ENCODE measurements around the gene CDH15.

CDH15 gene

DNA sequence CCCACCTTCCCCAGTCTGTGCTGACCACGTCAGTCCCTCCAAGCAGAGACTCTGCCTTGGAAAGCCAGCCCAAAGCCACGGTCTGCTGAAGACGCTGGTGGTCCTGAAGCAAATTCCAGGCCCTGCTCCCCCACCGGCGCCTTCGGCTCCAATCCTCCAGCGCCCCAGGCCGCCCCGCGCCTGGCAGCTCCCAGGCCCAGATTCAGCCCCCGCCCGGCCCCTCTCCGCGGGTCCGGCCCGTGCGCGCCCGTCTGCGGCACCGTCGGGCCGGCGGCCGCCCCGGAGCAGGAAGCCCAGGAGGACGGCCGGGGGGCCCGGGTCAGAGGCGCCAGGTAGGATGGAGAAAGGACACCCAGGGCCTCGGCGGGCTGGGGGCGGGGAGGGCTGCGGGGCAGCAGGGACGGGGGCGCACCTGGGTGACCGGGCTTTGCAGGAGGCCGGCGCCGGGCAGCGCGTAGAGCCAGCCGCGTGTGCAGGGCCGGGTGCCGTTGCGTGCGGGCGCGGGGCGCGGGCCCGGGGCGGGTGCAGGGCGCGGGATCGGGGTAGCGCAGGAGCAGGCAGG is 29.4 kb downstream of the CDH15 start:
- no peak for DNase-seq

DNA sequence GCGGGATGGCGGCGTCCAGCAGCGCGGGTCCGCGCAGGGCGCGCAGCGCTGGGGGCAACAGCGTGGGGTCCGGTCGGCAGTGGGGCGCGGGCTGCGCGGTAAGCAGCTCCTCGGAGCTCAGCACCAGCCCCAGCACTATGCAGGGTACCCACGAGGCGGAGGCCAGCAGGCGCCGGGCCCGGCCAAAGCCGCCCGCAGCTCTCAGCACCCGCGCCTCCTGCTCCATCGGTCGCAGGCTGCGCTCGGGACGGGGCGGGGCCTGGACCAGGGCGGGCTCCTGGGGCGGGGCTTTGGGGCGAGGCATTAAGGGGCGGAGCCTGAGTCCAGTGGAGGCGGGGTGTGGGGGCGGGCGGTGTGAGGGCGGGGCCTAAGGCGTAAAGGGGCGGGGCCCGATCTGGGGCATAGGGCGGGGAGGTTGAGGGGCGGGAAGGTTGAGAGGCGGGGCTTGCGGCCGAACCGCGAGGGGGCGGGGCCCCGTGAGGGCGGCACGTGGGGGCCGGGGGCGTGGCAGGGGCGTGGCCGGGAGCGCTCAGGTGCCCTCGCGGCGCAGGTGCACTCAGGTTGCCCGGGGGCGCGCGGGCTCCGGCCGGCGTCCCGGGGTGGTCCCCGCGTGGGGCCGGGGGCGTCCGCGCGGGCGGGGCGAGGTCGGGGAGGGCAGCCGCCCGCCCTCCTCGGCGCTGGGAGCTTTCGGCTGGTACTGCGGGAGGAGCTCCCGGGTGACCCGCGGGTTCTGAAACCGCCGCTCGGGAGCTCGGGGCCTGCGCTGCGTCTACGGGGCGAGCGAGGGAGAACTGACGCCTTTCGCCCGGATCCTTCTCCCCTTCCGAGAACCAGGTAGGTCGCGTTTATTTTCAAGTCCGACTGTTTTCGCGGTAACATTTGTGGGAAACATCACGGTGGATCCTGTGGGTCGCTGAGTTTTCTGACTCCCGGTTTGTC is 30.2 kb downstream of the CDH15 start:
- peak; percentile 80 for DNase-seq

DNA sequence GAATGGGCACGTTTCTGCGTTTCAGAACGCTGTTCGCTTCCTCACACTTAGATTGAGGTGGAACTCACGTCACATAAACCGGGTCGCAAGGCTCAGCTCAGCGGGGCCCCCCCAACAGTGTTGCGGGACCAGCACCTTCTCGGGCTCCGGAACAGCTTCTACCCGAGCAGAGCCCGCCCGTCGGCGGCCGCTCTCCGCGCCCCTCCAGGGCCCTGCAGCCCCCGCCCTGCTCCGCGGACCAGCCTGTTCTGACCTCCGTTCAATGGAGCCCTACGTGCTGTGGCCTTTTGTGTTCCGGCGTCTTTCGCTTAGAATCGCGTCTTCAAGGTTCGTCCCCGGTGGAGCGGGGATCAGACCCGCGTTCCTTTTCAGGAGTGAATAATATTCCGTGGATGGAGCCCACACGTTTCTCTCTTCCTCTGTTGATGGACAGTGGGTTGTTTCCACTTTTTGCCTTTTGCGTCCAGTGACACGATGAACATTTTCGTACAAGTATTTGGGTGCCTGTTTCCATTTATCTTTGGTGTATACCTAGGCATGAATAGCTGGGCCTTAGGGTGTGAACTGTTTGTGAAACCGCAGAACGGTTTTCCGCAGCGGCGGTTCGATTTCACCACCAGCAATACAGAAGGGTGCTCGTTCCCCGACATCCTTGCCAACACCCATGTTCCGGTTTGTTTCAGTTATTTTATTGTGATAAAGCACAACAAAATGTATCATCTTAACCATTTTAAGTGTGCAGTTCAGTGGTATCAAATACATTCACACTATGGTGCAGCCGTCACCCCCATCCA is 31.1 kb downstream of the CDH15 start:
- no peak for DNase-seq

DNA sequence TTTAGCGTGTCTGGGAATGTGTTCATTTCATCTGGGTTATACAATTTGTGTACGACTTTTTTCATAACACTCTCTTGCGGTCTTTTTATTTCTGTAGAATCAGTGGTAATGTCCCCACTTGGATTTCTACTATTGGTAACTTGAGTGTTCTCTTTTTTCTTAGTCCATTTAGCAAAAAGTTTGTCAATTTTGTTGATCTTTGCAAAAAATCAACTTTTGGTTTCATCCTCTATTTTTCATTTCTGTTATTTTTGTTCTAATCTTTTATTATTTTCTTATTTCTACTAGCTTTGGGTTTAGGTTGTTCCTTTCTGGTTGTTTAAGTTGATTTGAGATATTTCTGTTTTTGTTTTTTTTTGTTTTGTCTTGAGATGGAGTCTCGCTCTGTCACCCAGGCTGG is 36.4 kb downstream of the CDH15 start:
- no peak for DNase-seq

DNA sequence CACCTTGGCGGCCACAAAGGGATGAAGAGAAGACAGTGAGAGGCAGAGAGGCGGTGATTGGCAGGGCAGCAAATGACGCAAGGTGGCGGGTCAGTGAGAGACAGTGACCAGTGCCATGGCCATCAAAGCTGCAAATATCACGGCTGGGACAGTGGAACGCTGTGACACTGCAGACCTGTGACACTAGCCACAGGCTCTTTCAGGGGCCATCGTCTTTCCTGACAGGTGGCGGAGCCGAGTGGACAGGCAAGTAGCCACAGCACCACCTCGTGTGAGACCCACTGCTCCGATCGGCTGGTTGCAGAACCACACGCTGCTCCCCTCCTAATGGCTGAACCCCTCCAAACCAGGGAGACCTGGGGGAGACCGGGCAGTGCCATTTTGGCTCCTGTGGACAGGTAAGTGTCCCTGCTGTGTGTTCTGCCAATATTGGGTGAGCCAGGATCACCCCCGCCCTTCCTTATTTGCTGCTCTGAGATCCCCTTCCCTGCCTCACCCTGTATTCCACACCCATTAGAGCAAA is 38.0 kb downstream of the CDH15 start:
- no peak for DNase-seq

DNA sequence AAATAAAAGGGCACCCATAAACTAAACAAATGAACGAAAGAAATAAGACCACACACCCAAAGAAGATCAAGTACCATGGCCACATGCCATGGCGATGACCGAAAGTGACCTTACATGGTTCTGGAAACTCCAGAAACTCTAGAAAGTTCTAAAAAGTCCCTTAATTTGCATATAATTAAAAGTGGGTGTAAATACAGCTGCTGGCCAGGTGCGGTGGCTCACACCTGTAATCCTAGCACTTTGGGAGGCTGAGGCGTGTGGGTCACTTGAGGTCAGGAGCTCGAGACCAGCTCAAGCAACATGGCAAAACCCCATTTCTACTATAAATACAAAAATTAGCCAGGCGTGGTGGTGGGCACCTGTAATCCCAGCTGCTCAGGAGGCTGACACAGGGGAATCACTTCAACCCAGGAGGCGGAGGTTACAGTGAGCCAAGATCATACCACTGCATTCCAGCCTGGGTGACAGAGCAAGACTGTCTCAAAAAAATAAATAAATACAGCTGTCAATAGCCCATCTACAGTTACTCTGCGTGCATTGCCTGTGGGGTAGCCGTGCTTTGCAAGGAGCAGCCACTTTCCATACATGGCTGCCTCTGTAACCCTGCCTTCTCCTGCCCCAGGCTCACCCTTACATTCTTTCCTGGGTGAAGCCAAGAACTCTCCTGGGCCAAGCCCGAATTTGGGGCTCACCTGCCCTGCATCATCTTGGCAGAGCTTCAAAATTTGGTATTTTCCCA is 38.8 kb downstream of the CDH15 start:
- no peak for DNase-seq

DNA sequence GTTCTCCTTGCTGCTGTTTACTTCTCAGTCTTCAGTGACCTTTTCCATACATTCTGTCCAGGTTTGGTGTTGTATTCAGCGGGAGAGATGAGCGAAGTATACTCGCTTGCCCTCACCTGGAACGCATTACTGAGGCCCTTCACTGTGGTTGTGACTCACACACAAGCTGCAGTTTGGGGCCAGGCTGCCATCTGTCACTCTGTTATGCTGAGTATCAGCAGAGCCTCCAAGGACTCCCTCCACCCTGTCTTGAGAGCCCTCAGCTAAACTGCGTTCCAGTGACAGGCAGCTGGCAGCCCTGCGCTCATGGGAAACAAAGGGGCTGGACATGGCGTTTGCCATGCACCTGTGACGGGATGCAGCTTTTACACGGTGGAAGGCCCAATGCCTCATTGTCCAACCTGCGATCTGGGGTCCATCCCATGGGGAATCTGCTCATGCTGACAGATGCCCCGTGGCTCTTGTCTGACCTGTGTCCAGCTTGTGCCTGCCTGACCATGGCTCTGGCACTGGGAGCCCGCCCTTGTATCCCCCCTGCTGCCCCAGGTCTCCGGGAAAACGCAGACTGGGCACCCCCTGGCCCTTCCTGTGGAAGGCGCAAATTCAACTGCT is 39.5 kb downstream of the CDH15 start:
- DNase-seq = no peak

DNA sequence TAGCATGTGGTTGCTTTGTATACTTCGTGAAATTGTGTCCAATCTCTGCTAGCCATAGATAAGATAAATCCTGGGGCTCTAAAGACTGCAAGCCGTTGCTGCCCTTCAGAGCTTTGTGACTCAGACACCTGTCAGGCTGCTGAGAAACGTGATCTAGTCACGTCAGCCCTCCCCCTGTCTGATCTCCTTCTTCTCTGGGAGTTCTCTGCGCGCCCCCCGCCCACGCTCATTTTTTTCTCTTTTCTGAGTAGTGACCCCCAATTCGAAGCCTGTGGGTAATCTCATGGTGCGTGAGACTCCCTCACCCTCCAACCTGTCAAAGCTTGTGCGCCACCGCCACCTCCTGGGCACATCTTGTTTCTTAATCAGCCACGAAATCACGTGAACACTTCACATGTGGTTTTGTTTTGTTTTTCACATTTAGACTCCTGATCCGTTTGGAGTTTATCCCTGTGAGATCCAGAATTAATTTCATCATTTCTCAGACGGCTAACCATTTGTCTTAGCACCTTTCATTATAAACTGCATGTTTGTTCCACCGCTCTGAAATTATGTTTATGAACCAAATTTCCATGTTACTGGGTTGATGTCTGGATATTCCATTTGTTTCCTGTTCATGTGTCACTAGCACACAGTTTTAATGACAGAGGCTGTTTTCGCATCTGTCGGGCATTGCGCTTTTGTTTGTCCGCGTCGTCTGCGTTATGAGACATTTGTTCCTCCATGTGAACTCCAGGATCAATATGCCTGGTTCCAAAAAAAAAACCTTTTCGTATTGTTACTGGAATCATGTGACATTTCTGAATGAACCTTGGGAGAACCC is 45.0 kb downstream of the CDH15 start:
- DNase-seq = peak; percentile 82

DNA sequence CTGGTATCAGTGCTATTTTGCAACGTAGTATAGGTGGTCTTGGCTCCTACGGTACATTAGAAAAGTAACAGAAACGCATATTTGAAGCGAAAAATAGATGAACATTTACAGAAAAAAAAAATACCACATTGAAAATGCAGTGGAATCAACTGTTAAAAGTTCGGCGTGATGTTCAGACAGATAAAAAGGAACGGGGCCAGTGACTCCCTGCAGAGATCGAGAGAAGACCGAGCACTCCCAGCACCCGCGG is 45.5 kb downstream of the CDH15 start:
- DNase-seq = no peak

DNA sequence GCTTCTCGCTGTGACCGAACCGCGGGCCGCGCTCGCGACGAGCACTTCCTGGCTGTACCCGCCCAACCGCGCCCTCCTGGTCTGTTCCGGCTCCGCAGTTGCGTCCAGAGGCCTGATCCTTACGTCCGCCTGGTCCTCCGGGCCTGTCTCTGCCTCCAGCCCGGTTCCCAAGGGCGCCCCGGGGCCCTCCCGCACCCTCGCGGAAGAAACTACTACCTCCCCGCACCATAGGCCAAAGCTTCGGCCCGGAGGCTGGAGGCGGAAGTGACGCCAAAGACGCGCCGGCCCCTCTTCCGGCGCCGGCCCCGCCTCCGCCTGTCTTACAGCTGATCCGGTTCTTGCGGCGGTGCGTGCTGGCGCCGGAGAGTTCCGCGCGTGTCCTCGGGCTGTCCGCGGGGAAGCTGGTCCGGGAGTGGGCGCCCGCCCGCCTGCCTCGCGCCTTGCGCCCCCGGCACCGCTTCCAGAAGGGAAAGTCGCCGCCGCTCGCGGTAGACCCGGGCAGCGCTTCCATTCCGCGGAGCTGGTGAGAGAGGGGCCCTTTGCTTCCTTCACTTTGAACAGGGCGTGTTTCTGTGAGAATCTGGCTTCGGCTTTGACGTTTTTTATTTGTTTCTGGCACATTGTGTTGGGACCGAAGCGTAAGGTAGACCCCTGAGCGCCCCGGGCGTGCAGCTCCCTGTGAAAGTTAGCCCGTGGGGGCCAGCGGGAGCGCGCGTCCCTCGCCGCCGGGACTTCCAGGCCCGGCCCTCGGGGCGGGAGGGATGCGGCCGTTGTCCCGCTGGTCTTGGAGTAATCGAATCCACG is 46.0 kb downstream of the CDH15 start, which contains the start of gene ZNF778:
ZNF778 (plus strand) TSS at position 316 of the 804 bp plus-strand sequence. CDS start 3,425 bp downstream, outside the sequence.
- DNase-seq = peak; percentile 76

DNA sequence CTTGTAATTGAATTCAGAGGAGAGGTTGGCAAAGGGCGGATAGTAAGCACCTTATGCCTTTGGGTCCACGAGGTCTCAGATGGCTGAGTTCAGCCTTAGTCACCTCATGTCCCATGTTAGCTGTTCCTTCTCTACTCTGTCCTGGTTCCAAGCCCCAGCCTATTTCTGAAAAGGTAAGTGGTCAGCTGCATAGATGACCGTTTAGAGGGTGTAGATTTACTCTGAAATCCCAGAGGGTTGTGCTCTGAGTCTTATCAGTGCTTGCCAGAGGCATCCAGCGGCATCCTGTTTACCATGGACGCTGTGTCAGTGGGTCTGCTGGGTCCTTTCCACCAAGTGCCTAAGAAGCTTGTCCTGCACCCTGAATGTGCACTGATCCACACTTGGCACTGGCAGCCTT is 47.8 kb downstream of the CDH15 start:
- DNase-seq = no peak

DNA sequence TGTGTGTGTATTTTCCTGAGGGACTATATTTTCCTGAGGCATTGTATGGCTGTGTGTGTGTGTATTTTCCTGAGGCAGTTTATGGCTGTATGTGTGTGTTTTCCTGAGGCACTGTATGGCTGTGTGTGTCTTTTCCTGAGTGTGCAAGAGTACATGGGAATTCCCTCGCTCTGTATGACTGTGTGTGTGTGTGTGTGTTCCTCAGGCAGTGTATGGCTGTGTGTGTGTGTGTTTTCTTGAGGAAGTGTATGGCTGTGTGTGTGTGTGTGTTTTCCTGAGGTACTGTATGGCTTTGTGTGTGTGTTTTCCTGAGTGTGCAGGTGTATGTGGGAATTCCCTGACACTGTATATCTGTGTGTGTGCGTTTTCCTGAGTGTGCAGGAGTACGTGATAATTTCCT is 50.1 kb downstream of the CDH15 start:
- no peak for DNase-seq

DNA sequence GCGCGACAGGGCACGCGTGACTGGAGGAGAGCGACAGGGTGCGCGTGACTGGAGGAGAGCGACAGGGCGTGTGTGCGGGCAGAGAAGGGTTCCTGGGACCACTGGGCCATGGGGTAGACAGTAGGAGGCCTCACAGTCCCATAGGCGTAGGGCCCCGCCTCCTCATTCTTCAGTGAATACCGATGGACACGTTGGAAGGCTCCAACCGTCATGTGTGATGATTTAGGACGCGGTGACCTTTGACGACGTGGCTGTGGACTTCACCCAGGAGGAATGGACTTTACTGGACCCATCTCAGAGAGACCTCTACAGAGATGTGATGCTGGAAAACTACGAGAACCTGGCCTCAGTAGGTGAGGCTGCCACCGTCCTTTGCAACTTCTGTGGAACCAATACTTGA is 51.4 kb downstream of the CDH15 start:
- no peak for DNase-seq

DNA sequence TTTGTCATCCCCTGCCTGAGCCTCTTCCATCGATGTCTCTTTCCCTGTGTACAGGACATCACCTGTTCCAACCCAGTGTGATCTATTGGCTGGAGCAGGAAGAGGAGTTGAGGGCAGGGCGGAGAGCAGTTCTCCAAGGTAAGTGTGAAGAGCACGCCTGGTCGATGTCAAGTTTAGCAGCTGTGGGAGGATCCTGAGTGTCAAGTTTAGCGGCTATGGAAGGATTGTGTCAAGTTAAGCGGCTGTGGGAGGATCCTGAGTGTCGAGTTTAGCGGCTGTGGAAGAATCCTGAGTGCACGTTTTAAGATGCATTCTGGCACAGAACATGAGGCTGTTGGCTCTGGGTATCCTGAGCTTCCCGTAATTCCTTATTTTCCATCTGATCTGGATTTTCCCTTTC is 53.1 kb downstream of the CDH15 start:
- no peak for DNase-seq

DNA sequence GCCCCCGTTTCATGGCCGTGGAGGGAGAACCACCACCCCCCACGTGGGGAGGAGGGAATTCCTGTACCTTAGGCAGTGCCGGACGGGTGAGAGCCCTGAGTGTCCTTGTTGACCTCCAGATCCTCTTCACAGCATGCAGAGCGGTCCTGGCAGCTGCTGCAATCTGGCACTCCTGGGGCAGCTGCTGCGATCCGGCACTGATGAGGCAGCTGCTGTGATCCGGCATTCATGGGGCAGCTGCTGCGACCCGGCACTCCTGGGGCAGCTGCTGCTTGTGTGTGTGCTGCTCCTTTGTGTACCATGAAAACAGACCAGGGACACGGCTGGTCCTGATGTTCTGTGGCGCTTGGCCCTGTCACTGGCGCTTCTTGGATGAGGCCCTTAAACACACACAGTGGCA is 58.7 kb downstream of the CDH15 start:
- no peak for DNase-seq

DNA sequence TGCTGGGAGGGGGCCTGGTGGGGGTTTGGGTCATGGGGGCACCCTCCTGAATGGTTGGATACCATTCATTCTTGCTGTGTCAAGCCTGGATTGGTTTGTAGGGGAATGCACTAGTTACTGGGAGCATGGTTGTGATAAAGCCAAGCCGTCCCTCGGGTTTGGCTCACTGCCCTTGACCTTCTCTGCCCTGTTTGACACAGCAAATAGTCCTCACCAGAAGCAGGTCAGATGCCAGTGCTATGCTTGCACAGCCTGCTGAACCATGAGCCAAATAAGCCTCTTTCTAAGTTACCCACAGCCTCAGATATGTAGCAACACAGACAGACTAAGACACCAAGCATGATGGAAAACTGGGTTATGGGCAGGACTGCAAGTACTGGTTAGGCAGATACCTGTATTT is 60.6 kb downstream of the CDH15 start:
- no peak for DNase-seq

DNA sequence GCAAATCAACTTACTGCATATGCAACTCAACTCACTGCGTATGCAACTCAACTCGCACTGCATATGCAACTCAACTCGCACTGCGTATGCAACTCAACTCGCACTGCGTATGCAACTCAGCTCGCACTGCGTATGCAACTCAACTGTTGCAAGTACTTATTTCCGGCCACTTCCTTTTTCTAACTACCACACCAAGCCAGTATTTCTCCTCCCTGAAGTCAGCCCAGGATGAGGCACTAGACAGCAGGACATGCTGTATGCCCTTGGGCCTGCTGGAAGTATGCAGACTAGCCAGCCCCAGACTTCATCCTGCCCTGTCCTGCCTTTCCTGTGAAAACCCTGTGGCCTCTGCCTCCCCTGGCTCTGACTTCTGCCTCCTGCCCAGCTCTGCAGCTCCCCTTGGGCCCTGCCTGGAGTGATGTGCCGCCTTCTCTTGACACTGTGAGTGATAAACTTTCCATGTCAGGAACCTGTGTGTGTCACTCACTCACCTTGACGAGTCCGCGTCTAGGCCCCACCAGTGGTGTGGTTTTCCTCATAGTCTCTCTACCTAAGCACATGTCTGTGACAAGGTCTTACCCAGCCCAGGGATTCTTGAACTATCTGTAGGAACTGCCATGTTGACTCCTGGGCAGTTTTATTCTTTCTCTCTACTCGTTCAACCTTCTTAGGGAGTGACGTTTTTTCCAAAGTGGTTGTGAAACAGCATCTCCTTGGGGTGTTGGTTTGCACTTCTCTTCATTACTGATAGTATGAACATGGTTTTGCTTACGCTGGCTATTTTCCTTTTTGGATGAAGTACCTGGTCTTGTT is 62.3 kb downstream of the CDH15 start:
- DNase-seq = no peak

DNA sequence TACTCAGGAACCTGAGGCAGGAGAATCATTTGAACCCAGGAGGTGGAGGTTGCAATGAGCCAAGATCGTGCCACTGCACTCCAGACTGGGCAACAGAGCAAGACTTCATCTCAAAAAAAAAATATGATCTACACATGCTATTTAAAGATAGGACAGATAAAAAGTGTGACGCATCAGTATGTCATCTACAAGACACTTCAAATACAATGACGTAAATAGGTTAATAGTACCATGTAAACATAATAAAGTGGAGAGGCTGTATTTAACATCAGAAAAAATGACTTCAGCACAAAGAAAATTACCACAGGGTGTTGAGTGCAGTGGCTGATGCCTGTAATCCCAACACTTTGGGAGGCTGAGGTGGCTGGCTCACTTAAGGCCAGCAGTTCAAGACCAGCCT is 66.2 kb downstream of the CDH15 start:
- DNase-seq = no peak

DNA sequence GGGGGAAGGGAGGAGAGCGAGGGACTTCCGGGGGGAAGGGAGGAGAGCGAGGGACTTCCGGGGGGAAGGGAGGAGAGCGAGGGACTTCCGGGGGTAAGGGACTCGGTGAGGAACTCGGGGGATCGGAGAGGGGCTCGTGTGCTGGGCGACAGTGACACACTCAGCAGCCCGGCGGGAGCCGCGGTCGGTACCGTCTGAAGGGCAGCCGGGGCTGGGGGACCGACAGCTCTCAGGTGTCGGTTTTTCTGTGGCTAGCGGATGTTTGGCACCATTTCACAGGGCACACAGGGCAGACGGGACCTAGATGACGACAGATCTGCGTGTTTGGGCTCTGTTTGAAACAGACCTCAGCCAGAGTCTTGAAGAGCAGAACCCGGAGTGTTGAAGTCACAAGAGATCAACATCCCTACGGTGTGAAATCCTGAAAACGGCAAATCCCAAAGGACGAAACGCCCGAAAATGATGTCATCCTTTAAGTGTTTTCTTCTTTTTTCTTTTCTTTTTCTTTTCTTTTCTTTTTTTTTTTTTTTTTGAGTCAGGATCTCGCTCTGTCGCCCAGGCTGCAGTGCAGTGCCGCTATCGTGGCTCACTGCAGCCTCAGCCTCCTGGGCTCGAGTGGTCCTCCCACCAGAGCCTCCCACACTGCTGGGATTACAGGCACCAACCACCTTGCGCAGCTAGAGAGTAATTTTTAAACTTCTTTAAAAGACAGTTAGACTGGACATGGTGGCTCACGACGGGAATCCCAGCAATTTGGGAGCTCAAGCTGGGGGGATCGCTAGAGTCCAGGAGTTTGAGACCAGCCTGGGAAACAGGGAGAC is 69.8 kb downstream of the CDH15 start:
- DNase-seq = peak; percentile 80

Measured in activated CD4-positive, alpha-beta T cell treated with anti-CD3 and anti-CD28 coated beads, Interleukin-2, amount 50 U/mL, for 1 hour (primary cell).